MCF 10A (cell line): ENCODE measurements around the gene ALDH3B1. TPM values are rescaled to one million over a fixed set of nuclear protein-coding genes. Genes with fewer than 3 reads are reported as not detected.

Experiments used
- BruUV-seq: library from RNA; stranded (reverse); fragments of 400-500 nt; replicated peaks from 2 replicates; lab custom pipeline; 2021; lab: Mats Ljungman, UMichigan
- CTCF ChIA-PET: fragments of 300-600 bp; sonication (Branson Sonifier 250); formaldehyde crosslinking; extraction: SDS; loops from one replicate; lab custom pipeline; 2021; ENCODE audit warnings: antibody characterized with exemption, inconsistent platforms; lab: Yijun Ruan, JAX
- POLR2A ChIA-PET: fragments of 300-600, 350-650 bp; sonication (Branson Sonifier 250); formaldehyde crosslinking; extraction: SDS; loops from one replicate; lab custom pipeline; 2020; ENCODE audit warnings: antibody characterized with exemption, inconsistent platforms; lab: Yijun Ruan, JAX
- DNase-seq: peaks from one replicate; pipeline ENCODE4 v3.0.0-alpha.2; 2018; ENCODE audit not compliant: unreplicated experiment
- H3K27ac Mint-ChIP-seq: one replicate; pipeline ENCODE4 v1.8.0; 2022; ENCODE audit warnings: mild to moderate bottlenecking, low read depth, mixed read lengths; ENCODE audit not compliant: unreplicated experiment
- H3K27me3 Mint-ChIP-seq: one replicate; pipeline ENCODE4 v1.8.0; 2022; ENCODE audit warnings: mixed read lengths; ENCODE audit not compliant: insufficient read depth, unreplicated experiment
- H3K36me3 Mint-ChIP-seq: one replicate; pipeline ENCODE4 v1.8.0; 2022; ENCODE audit warnings: mild to moderate bottlenecking, moderate library complexity, mixed read lengths; ENCODE audit not compliant: insufficient read depth, unreplicated experiment
- H3K4me1 Mint-ChIP-seq: one replicate; pipeline ENCODE4 v1.8.0; 2022; ENCODE audit warnings: mixed read lengths; ENCODE audit not compliant: insufficient read depth, unreplicated experiment
- H3K4me3 Mint-ChIP-seq: one replicate; pipeline ENCODE4 v1.8.0; 2022; ENCODE audit warnings: mild to moderate bottlenecking, moderate library complexity, mixed read lengths; ENCODE audit not compliant: unreplicated experiment
- H3K9me3 Mint-ChIP-seq: one replicate; pipeline ENCODE4 v1.8.0; 2022; ENCODE audit warnings: mixed read lengths; ENCODE audit not compliant: unreplicated experiment
- CTCF ChIP-seq: fragments of 200-600 bp; IDR thresholded peaks from one replicate; pipeline ENCODE4 v1.8.0; 2022; ENCODE audit warnings: antibody characterized with exemption, mild to moderate bottlenecking; ENCODE audit not compliant: unreplicated experiment
- intact Hi-C: fragments of 100-400 bp; cut with micrococcal nuclease; formaldehyde crosslinking; loops from 2 replicates; pipeline ENCODE4 v1.14.1; 2022
- total RNA-seq: library from RNA; stranded (reverse); gene quantifications from 2 replicates; pipeline ENCODE4 v1.2.3, GENCODE V29; 2022

ALDH3B1 gene
- total RNA-seq, 1 experiment from 2014 or later, result 37.2 TPM

GRCh38 chr11:68050371-68050841, 40.3 kb downstream of the ALDH3B1 start:
- BruUV-seq, result no TSS peak

GRCh38 chr11:68051191-68052136, 41.3 kb downstream of the ALDH3B1 start:
- Mint-ChIP-seq H3K9me3 (no peaks in the 10 kb centered on the region), H3K27ac (no peak overlapping the region), H3K27me3 (no peaks in the 10 kb centered on the region), H3K4me3 (no peak overlapping the region), H3K4me1 (no peaks in the 10 kb centered on the region), H3K36me3 (peaks cover 5% of the 10 kb centered on the region)
- intact Hi-C loops, result no loop called here
- no peak for DNase-seq
- TF ChIP-seq CTCF, result no peak
- ChIA-PET CTCF (interaction anchor here (0.7 kb wide), 1 partner anchor 43 kb away, joined by 3 read pairs; no protein-coding TSS in a partner anchor), POLR2A (interaction anchor here (1.4 kb wide), 1 partner anchor 21 kb away, joined by 3 read pairs; the partner anchor contains the start of gene NDUFS8)
- BruUV-seq, result no TSS peak

More at GRCh38 chr11:68050371-68050841, 40.3 kb downstream of the ALDH3B1 start:
- POLR2A ChIA-PET, result interaction anchor here (1.4 kb wide), 1 partner anchor 20 kb away, joined by 3 read pairs; the partner anchor contains the start of gene NDUFS8
- CTCF ChIA-PET, result no interaction called here
- no peak overlapping the region for H3K4me3 Mint-ChIP-seq
- no peak overlapping the region for H3K27ac Mint-ChIP-seq
- no peaks in the 10 kb centered on the region for H3K4me1 Mint-ChIP-seq
- H3K9me3 Mint-ChIP-seq, result no peaks in the 10 kb centered on the region
- H3K27me3 Mint-ChIP-seq, result no peaks in the 10 kb centered on the region
- peaks cover 5% of the 10 kb centered on the region for H3K36me3 Mint-ChIP-seq
- intact Hi-C loops, result no loop called here
- DNase-seq, result no peak
- TF ChIP-seq CTCF, result no peak

GRCh38 chr11:68052137-68052873, 42.2 kb downstream of the ALDH3B1 start:
- H3K4me3 Mint-ChIP-seq, result no peak overlapping the region
- ChIA-PET CTCF (interaction anchor here (0.6 kb wide), 1 partner anchor 708 kb away, joined by 3 read pairs; no protein-coding TSS in a partner anchor), POLR2A (no interaction called here)
- no peak overlapping the region for H3K27ac Mint-ChIP-seq
- no peaks in the 10 kb centered on the region for H3K9me3 Mint-ChIP-seq
- no TSS peak for BruUV-seq
- H3K27me3 Mint-ChIP-seq, result no peaks in the 10 kb centered on the region
- peaks cover 5% of the 10 kb centered on the region for H3K36me3 Mint-ChIP-seq
- no peak for DNase-seq
- intact Hi-C loops, result no loop called here
- no peaks in the 10 kb centered on the region for H3K4me1 Mint-ChIP-seq
- no peak for TF ChIP-seq CTCF

GRCh38 chr11:68053117-68053516, 43.0 kb downstream of the ALDH3B1 start:
- Mint-ChIP-seq H3K9me3 (no peaks in the 10 kb centered on the region), H3K27me3 (no peaks in the 10 kb centered on the region), H3K36me3 (peaks cover 10% of the 10 kb centered on the region), H3K4me3 (no peak overlapping the region), H3K4me1 (no peaks in the 10 kb centered on the region), H3K27ac (no peak overlapping the region)
- no peak for DNase-seq
- POLR2A ChIA-PET, result no interaction called here
- BruUV-seq, result no TSS peak
- CTCF ChIA-PET, result no interaction called here
- TF ChIP-seq CTCF, result no peak
- intact Hi-C loops, result no loop called here
